GM20000 (cell line): Measurements from ENCODE around the gene BTBD9.

Source experiments
- DNase-seq: peaks from one replicate; pipeline ENCODE4 v3.0.0; 2012; ENCODE audit warnings: low spot score
- CTCF ChIP-seq: IDR thresholded peaks from 2 replicates; pipeline ENCODE4 v1.5.1; 2012; ENCODE audit warnings: mild to moderate bottlenecking, control low read depth; ENCODE audit errors: extremely low read depth, missing control alignments

Gene BTBD9

DNA sequence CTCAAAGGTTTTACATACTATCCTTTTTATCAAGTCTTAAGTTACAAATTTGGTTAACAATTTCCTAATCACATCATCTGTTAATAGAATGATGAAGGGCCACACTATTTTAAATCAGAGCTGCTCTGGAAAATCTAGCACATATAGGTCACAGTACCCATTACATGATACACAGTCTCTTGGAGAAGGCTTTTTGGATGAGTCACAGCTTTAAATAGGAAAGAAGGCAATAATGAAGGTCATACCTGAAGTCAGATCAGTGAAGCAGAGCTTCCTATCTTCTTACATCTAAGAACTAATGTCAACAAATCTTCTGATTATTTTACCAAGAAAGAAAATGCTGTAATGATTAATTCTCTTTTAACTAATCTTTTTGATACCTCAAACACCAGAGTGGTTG, 248.5 kb downstream of the BTBD9 start:
- no peak for DNase-seq
- TF ChIP-seq CTCF, result no peak

- TF ChIP-seq CTCF, result no peak
- no peak for DNase-seq
These were observed 249.9 kb downstream of the BTBD9 start for GRCh38 chr6:38389875-38390274.

DNA sequence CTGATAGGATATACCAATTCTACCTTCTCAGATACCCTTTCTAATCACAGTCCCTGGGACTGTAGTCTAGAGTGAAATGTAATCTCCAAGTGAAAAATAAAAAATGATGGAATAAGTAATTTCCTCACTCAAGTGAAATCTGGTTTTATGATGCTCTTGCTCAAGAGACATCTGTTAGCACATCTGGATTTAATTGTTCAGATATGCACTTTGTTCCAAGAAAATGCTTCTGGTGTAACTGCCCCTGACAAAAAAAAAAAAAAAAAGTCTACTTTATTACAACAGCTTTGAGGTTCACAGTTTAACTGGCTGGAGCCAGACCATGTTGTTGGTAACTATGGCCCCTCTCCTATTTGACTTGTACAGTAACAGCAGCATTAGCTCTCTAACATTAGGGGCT, 251.8 kb downstream of the BTBD9 start:
- DNase-seq, result no peak
- no peak for TF ChIP-seq CTCF

DNA sequence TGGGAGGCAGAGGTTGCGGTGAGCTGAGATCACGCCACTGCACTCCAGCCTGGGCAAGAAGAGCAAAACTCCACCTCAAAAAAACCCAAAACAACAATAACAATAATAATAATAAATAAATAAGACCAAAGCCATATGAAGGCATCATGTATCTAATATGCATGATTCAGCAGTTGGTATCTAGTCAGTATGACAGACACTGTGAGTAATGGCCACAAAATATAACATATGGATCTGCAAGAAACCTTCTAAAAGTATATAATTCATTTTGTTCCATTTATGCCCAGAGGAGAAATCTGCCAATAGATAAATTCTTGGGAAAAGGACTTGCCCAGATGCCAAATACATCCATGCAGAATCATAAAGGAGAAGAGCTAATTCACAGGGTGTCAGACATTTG, 252.3 kb downstream of the BTBD9 start:
- no peak for TF ChIP-seq CTCF
- DNase-seq, result no peak

DNA sequence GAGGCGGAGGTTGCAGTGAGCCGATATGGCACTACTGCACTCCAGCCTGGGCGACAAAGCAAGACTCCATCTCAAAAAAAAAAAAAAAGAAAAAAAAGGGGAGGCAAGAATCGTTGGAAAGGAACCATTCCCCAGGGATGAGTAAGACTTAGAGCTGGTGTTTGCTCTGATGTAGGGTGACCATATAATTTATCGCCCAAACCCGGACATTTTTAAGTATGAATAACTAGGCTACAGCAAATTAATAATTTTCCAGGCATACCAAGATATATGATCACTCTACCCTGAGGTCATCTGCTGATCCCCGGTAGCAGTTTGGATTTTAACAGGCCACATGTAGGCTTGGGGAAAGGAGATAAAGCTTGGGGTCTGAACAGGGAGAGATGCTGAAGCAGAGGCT, 260.9 kb downstream of the BTBD9 start:
- DNase-seq, result no peak
- no peak for TF ChIP-seq CTCF

- no peak for TF ChIP-seq CTCF
- no peak for DNase-seq
These were observed 263.8 kb downstream of the BTBD9 start for GRCh38 chr6:38375937-38376336.

DNA sequence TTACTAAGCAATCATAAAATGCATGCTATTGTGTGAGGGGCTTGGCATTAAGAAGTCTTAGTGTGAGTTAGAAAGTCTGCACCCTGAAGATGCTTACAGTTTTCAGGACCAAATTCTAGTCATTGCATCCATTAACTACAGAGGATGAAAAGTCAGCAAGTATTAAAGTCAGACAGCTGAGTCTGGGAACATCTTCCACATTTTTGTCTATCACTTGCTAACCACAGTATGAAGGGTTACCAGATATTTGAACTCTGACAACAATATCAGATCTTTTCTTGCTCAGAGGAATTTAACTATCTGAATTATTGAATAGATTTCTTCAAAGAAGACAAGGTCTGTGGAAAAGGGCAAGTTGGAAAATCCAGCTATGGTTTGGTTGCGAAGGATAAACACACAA, 264.4 kb downstream of the BTBD9 start:
- DNase-seq, result no peak
- TF ChIP-seq CTCF, result no peak

DNA sequence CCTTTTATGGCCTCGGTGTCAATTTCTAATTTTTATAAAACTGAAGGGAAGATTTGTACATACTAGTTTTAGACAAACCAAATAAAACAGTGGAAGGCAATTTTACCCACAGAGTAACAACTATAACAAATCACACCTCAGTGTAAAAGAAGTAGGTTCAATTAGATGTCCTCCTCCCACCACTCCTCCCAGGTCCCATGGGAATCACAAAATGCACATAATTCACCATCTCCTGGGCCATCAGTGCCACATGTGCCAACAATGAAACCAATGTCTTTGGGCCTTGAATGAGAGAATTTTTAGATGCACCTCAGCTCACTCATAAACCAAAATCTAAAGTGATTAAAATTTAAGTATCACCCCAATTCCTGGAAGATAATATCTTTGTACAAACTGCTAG, 267.8 kb downstream of the BTBD9 start:
- DNase-seq, result no peak
- TF ChIP-seq CTCF, result no peak
